ENCODE data around the gene FURIN.

FURIN gene

DNA sequence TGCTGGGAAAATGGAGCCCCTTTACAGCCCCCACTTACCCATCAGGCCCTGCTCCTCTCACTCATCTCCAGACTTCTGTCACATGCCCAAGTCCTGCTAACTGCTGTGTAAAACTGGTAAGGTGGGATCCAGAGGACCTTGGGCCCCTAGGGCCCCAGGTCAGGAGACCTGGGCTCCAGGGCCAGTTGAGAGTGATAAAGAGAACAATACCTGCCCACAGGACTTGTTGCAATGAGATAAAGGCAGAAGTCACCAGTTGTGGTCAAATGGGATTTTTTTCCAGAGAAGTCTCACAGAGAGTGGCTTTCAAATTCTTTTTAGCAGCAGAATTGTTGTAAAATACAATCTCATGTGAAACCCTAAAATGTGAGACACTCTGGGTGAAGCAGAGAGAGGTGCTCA lies 753 bp downstream of the FURIN start:
- DNase-seq: no peak
- intact Hi-C loops (cut with DNase I): no loop called here

DNA sequence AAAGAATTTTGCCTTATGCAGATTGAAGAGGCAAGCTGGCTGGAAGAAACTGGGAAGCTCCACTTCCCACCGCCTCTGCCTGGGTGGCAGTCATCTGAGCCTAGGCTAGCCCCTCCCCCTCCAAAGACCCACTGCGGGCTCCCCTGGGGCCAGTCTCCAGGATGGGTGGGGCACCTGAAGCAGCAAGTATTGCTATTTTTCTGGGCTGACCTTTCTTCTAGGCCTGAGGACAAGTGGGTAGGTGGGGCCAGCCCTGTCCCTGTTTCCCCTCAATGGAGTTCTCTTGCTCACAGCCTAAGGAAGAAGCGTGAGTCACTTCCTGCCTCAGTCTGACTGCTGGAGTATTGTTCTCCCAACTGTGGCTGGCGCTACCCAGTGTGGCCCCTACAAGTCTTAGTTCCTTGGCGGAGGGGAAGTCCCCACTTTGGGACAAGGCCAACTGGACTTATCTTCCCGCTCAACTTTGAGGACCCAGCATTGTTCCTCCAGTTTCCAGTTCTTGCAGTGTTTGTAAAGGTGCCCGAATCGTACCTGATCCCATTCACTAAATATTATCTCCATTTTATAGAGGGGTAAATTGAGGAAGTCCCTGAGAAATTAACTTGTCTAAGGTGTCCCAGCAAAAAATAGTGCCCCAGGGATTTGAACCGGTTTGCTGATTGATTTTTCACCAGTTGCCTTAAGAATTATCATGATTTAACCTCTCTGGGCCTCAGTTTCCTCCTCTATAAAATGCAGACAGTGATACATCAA lies 1.4 kb downstream of the FURIN start:
- intact Hi-C loops (cut with DNase I): loop anchor here (5.0 kb wide), 1 partner anchor 107 kb away; no protein-coding TSS in a partner anchor
- DNase-seq: peak in 1 of 10 donors; percentile 84

DNA sequence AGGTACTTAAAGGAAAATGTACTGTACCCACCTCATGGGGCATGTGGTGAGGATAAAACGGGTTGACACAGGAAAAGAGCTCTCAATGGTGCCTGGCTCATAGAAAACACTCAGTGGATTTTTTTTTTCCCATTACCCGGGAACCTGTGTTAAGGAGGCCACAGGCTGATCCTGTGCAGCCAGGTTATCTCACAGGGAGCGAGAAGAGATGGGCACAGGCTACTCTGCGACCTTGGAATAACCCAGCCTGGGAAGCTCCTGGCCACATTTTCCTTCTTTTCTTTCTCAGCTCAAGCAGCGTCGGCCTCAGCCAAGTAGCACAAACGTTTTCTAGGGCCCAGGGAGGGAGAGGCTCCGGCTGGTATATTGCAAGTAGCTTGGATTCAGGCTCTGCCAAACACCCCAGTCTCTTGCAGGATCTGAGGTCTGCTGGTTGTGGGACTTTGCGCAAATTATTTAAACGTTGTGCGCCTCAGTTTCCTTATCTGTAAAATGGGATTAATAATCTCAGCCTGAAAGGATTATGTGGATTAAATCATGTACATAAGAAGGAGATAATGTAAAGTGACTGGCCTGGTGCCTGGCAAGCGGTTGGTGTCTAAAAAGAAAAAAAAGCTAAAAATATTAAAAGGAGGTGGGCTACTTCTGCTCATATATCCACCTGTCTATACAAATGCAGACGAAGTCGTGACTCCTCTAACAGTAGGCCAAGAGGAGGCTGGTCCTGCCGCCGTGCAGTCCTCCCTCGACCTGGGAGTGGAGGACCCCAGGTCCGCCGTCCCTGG lies 2.2 kb downstream of the FURIN start:
- intact Hi-C loops (cut with DNase I): loop anchor here (5.0 kb wide), 1 partner anchor 108 kb away; no protein-coding TSS in a partner anchor
- no peak for DNase-seq

DNA sequence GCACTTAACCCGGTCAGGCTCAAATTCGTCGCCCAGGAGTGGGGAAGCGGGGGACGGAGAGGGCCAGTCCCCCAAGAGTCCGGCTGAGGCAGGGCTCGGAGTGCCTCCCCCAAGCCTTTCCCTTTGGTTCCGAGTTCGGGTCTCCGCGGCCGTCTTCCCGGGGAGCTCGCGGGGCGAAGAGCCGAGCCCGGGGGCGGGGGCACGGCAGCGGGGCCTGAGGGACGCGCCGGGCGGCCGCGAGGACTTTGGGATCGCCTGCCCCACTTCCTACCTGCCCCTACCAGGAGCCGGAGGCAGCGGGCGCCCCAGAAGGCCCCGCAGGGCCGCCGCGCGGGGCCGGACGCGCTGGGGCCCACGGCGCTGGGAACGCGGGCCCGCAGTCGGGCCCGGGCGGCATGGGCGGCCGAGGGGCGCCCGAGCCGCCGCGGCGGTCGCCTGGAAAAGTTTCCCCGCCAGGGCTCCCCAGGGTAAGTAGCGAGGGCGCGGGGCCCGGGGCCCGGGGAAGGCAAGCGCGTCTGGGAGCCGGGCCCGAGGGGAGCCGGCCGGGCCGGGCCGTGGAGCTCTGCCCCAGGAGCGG lies 2.8 kb downstream of the FURIN start:
- peak in 1 of 10 donors; percentile 87 for DNase-seq
- intact Hi-C loops (cut with DNase I): loop anchor here (5.0 kb wide), 1 partner anchor 109 kb away; no protein-coding TSS in a partner anchor

DNA sequence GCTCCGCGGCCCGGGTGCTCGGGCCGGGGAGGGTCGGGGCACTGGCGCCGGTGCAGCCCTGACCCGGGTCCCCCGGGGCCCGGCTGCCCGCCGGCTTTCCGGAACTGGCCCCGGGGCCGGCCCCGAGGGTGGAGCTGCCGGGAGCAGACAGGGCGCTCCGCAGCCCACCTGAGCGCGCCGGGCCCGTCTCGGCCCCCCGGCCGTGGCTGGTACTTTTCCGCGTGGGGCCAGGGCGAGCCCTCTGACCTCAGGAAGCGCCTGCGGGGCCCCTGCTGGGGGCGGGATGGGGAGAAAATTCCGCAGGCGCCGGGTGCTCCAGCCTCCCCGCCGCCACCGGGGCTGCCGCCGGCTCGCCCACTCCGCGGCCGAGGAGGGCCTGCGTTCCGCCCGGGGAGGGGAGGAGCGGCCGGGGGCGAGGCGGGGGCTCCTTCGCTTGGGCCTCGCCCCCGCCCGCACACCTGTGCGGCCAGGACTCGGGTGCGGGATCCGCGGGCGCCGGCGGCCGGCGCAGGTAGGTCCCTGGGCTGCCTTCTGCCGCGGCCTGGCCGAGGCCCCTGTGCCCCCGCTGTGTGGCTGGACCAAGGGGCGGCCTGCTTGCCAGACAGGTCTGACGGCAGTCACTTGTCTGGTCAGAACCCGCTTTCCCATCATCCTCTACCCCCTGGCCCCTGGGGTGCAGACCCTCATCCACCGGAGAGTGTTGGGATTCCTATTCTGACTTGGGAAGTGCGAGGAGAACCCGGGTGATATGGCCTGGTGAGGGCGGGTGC lies 3.5 kb downstream of the FURIN start:
- peak in 1 of 10 donors; percentile 86 for DNase-seq
- intact Hi-C loops (cut with DNase I): loop anchor here (5.0 kb wide), 1 partner anchor 110 kb away; no protein-coding TSS in a partner anchor

DNA sequence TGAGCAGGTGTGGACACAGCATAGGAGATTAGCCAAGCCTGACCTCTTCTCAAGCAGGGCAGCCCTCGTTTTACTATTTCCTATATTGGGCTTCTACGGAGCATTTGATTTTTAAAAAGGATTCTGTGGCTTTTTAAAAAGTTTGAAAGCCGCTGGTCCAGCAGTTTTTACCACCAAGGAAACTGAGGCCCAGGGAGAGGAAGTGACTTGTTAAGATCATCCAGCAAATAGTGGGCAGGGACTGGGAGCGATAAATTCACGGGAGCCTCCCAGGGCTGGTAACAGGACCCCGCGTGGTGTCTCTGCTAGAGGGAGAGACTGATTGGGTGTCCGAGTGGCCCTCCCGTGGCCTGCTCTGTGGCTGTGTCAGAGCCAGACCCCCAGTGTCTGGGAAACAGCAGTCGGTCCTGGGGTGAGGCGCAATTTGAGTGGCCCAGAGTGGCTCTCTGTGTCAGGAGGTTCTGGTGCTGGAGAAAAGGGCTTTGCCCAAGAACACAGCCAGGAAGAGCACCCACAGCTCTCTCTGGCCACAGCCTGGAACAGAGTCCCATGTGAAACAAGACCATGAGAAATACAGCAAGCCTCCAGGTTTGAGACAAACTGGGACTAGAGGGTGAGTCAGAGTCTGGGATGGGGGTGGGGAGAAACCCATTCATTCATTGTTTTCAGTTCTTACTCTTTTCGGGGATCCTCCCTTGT lies 4.2 kb downstream of the FURIN start:
- intact Hi-C loops (cut with DNase I): loop anchor here (5.0 kb wide), 1 partner anchor 110 kb away; no protein-coding TSS in a partner anchor
- peak in 1 of 10 donors; percentile 78 for DNase-seq

DNA sequence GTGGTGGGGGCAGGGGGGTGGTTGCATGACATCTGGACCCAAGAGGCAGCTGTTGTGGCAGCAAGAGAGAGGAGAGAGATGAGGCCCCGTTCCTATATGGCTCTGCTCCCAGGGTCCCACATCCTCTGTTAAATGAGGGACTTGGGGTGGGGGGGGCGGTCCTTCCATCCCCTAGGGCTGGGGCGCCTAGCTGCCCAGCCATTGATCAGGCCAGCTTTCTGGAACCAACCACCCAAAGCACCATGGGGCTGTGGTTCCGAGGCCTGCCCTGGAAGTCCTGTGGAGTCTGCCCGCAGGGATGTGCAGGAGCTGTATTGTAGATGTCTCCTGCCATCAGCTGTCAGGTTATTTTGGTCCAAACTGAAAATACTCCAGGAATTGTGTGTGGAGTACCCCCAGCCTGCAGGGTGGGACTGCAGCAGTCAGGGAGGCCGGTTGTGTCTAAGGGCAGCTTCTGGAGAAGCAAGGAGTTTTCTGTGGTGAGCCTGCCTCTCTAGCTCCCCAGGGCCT lies 5.2 kb downstream of the FURIN start:
- intact Hi-C loops (cut with DNase I): loop anchor here (5.0 kb wide), 1 partner anchor 111 kb away; no protein-coding TSS in a partner anchor
- peak in 1 of 10 donors; percentile 50 for DNase-seq

DNA sequence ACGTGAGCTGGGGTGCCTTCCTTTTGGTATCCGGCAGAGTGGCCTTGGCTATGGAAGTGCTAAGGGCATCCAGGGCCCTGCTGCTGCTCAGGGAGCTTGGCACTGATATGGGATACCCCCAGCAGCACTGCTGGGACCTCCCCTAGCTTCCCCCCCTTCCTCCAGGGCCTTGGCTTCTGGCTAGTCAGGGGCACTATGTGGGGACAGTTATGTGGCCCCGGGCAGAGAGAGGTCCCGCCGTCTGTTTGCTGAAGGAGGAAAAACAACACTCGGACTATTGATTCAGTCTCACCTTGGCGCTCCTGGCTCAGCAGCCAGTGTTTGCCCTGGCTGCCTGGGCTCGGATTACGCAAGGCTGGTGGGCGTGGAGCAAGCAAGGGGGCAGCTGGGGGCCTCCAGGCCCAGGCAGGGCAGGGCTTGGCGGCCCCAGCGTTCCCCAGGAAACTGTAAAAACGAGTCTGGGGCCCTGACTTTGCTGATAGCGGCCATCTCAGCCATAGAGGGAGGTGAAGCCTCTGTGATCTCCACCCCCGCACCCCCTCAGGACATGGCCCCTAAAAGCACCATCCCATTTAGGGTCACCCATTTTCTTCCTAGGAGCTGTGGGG lies 5.7 kb downstream of the FURIN start:
- intact Hi-C loops (cut with DNase I): loop anchor here (5.0 kb wide), 1 partner anchor 112 kb away; no protein-coding TSS in a partner anchor
- peak in 2 of 10 donors; percentile 55 to 77 for DNase-seq

DNA sequence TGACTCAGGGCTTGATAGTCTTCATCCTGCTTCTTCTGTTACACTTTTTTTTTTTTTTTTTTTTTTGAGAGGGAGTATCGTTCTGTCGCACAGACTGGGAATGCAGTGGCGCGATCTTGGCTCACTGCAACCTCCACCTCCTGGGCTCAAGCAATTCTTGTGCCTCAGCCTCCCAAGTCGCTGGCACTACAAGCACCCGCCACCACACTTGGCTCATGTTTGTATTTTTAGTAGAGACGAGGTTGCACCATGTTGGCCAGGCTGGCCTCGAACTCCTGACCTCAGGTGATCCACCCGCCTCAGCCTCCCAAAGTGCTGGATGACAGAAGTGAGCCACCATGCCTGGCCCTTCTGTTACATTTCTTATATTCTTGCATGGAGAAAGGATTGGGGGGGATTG lies 6.6 kb downstream of the FURIN start:
- intact Hi-C loops (cut with DNase I): loop anchor here (5.0 kb wide), 1 partner anchor 113 kb away; no protein-coding TSS in a partner anchor
- peak in 2 of 10 donors; percentile 50 to 67 for DNase-seq

DNA sequence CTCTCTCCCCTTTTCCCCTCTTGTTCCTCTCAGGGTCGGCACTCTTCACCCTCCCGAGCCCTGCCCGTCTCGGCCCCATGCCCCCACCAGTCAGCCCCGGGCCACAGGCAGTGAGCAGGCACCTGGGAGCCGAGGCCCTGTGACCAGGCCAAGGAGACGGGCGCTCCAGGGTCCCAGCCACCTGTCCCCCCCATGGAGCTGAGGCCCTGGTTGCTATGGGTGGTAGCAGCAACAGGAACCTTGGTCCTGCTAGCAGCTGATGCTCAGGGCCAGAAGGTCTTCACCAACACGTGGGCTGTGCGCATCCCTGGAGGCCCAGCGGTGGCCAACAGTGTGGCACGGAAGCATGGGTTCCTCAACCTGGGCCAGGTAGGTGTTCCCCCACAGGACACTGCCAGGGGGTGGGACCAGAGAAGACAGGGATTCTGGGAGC lies 7.2 kb downstream of the FURIN start:
- intact Hi-C loops (cut with DNase I): no loop called here
- peak in 2 of 10 donors; percentile 61 to 82 for DNase-seq

DNA sequence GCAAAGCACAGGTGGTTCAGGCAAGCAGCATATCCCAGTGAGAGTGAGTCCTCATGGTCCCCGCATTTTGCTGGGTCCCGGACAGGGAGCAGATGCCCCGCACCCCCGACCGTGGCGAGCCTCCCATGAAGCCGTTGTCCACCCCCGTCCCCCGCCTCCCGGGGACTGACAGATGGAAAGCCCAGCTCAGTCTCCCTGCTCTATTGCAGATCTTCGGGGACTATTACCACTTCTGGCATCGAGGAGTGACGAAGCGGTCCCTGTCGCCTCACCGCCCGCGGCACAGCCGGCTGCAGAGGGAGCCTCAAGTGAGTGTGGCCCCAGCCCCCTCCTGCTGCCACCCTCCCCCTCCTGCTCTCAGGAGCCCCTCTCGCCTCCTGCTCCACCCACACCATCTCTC lies 7.7 kb downstream of the FURIN start:
- peak in 3 of 10 donors; percentile 88 to 92 (median 91) for DNase-seq
- intact Hi-C loops (cut with DNase I): no loop called here

DNA sequence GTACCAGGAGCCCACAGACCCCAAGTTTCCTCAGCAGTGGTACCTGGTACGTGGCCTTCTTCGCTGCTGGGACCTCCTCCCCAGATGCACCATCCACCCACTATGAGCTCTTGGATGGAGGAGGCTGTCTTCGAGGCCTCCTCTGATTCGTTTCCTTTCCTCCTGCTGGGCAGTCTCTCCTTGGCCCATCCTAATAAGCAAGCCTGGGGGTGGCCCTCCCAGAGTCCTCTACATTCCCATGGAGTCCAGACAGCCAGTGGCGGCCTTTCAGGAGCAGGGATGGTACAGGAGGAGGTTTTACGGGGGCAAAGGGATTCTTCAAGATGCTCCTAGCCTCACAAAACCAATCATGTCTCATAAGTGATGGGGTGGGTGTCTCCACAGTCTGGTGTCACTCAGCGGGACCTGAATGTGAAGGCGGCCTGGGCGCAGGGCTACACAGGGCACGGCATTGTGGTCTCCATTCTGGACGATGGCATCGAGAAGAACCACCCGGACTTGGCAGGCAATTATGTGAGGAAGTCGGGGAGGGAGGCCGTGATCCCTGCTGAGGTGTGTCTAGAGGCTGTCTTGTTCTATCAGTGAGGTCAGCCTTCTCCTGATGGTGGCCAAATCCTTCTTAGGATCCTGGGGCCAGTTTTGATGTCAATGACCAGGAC lies 8.3 kb downstream of the FURIN start:
- intact Hi-C loops (cut with DNase I): no loop called here
- DNase-seq: peak in 2 of 10 donors; percentile 59 to 81

DNA sequence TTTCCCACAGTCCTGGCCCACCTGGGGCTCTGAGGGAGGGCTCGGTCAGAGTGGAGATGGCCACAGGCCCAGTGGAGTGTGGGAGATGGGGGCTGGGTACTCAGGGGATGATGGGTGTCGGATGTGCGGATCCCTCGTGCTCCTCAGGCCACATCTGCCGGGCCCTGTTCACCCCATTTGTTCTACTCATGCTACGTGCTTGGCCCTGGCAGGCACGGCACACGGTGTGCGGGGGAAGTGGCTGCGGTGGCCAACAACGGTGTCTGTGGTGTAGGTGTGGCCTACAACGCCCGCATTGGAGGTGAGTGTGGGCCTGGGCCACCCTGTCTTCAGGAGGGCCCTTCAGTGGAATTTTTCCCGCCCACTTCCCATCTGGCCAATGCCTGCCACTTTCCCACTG lies 8.9 kb downstream of the FURIN start:
- DNase-seq: peak in 2 of 10 donors; percentile 64 to 80
- intact Hi-C loops (cut with DNase I): no loop called here

DNA sequence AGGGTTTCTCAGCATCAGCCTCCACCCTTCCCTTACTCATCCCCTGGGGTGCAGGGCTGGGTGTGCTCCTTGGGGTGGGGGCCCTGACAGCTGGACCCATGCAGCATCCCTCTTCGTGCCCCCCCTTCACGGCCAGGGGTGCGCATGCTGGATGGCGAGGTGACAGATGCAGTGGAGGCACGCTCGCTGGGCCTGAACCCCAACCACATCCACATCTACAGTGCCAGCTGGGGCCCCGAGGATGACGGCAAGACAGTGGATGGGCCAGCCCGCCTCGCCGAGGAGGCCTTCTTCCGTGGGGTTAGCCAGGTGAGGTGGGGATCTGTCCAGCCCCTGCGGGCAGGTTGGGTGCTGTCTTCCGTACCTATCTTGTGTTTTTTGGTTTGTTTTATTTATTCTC lies 9.6 kb downstream of the FURIN start:
- DNase-seq: peak in 2 of 10 donors; percentile 63 to 78
- intact Hi-C loops (cut with DNase I): no loop called here

DNA sequence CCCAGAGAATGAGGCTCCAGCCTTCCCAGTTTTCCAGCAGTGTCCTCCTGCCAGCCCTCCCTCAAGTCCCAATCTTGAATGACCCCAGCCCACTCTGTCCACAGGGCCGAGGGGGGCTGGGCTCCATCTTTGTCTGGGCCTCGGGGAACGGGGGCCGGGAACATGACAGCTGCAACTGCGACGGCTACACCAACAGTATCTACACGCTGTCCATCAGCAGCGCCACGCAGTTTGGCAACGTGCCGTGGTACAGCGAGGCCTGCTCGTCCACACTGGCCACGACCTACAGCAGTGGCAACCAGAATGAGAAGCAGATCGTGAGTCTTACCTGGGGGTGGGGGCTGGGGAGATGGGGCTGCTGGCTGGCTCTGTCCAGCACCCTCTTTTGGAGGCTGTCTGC lies 10.3 kb downstream of the FURIN start:
- intact Hi-C loops (cut with DNase I): no loop called here
- peak in 1 of 10 donors; percentile 79 for DNase-seq

DNA sequence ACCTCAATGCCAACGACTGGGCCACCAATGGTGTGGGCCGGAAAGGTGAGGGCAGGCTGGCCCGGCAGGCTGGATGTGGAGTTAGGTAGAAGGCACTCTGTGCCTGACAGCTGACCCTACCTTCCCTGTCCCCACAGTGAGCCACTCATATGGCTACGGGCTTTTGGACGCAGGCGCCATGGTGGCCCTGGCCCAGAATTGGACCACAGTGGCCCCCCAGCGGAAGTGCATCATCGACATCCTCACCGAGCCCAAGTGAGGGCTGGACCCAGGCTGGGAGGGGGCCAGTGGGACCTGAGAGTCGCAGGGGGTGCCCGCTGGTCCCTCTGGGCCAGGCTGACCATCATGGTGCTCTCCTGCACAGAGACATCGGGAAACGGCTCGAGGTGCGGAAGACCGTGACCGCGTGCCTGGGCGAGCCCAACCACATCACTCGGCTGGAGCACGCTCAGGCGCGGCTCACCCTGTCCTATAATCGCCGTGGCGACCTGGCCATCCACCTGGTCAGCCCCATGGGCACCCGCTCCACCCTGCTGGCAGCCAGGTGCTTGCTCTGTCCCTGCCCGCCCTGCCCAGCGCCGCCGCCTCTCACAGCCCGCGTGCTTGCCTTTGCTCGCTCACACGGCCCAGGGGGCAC lies 11.5 kb downstream of the FURIN start:
- peak in 2 of 10 donors; percentile 74 to 80 for DNase-seq
- intact Hi-C loops (cut with DNase I): no loop called here

DNA sequence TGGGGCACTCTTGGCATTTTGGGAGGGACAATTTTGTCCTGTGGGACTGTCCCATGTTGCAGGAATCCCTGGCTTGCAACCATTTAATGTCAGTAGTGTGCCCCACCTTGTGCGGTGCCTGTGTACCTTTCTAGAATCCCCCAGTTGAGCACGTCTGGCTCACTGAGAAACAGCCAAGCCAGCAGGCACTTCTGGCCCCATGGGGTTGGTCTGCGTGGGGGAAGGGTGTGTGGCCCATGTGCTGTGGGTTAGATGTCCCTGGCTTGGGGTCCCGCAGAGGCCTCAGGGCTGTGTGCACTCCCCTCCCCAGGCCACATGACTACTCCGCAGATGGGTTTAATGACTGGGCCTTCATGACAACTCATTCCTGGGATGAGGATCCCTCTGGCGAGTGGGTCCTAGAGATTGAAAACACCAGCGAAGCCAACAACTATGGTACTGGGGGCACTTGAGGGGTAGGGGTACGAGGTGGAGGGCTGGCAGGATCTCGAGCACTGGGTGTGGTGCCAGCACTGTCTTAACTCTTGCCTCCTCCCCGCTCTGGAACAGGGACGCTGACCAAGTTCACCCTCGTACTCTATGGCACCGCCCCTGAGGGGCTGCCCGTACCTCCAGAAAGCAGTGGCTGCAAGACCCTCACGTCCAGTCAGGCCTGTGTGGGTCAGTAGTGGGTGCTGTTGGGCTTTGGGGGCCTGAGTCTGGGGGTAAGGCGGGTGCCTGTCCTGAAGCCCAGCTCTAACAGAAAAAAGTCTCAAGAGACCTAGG lies 12.2 kb downstream of the FURIN start:
- DNase-seq: peak in 1 of 10 donors; percentile 61
- intact Hi-C loops (cut with DNase I): no loop called here

Measured in posterior cingulate gyrus (tissue), 11 donors.